COLO829 (cell line): ENCODE data around the gene TMEM181.
A peak's percentile ranks its signal among the peaks of the same experiment; 100 is the strongest.
"Not testable (repeated sequence)": the region's sequence is repeated elsewhere in the genome, so short reads cannot be mapped to it uniquely, and the experiment has no call there.

Source experiments
- DNase-seq: peaks from one replicate; pipeline ENCODE4 v3.0.0; 2012; ENCODE audit warnings: low spot score

The TMEM181 gene

GRCh38 chr6:158559895-158560835 lies at the start of gene TMEM181:
Gene TMEM181, plus strand, starts transcription at chr6:158560091. Its CDS starts 134 bp downstream, at chr6:158560225.
- DNase-seq: peak; percentile 47

- DNase-seq: no peak
These were observed 47.1 kb upstream of the TMEM181 start for GRCh38 chr6:158512809-158513208.

- no peak for DNase-seq
These were observed 45.7 kb upstream of the TMEM181 start for GRCh38 chr6:158514176-158514575.

- DNase-seq: no peak
These were observed 44.9 kb upstream of the TMEM181 start for GRCh38 chr6:158514991-158515390.

GRCh38 chr6:158516098-158516497 lies 43.8 kb upstream of the TMEM181 start:
- no peak for DNase-seq

GRCh38 chr6:158517038-158517437 lies 42.9 kb upstream of the TMEM181 start:
- DNase-seq: no peak

- no peak for DNase-seq
These were observed 42.3 kb upstream of the TMEM181 start for GRCh38 chr6:158517581-158517980.

GRCh38 chr6:158518191-158519127 lies 41.4 kb upstream of the TMEM181 start:
- DNase-seq: peak; percentile 73

- no peak for DNase-seq
These were observed 40.6 kb upstream of the TMEM181 start for GRCh38 chr6:158519300-158519699.

GRCh38 chr6:158519761-158520160 lies 40.1 kb upstream of the TMEM181 start:
- DNase-seq: no peak

GRCh38 chr6:158520975-158521374 lies 38.9 kb upstream of the TMEM181 start:
- not testable (repeated sequence) for DNase-seq

GRCh38 chr6:158521759-158522158 lies 38.1 kb upstream of the TMEM181 start:
- DNase-seq: no peak

- no peak for DNase-seq
These were observed 37.3 kb upstream of the TMEM181 start for GRCh38 chr6:158522616-158523015.

GRCh38 chr6:158524311-158524710 lies 35.6 kb upstream of the TMEM181 start:
- DNase-seq: no peak

GRCh38 chr6:158527858-158528257 lies 32.0 kb upstream of the TMEM181 start:
- not testable (repeated sequence) for DNase-seq

- DNase-seq: no peak
These were observed 31.1 kb upstream of the TMEM181 start for GRCh38 chr6:158528826-158529225.

- no peak for DNase-seq
These were observed 30.3 kb upstream of the TMEM181 start for GRCh38 chr6:158529629-158530028.

GRCh38 chr6:158531566-158531965 lies 28.3 kb upstream of the TMEM181 start:
- no peak for DNase-seq

GRCh38 chr6:158531970-158532369 lies 27.9 kb upstream of the TMEM181 start:
- no peak for DNase-seq

GRCh38 chr6:158536084-158536890 lies 23.6 kb upstream of the TMEM181 start:
- DNase-seq: peak; percentile 66

GRCh38 chr6:158536891-158537798 lies 22.7 kb upstream of the TMEM181 start:
- no peak for DNase-seq
